Stimulated activated naive B cell treated with anti-CD40 and anti-IgM and Interleukin-4, amounts not matched to agents 10 μg/mL and 1 μg/mL and 100 μg/mL, for 72 hours (primary cell): Measurements from ENCODE around the gene COMMD2.
A peak's percentile ranks its signal among the peaks of the same experiment; 100 is the strongest.

Source experiments
- ATAC-seq, 2 donors: fragments of 150-1000 bp; cut with Tn5 transposase; replicated peaks; 2 replicates each; pipeline ENCODE4 v1.10.0; 2021; ENCODE audit warnings: moderate library complexity in 1 of 2
- DNase-seq: peaks from one replicate; pipeline ENCODE4 v3.0.0; 2021
- H3K27ac Mint-ChIP-seq: one replicate; pipeline ENCODE4 v1.8.0; 2022; ENCODE audit warnings: mild to moderate bottlenecking, mixed read lengths
- H3K27me3 Mint-ChIP-seq, 2 donors: one replicate each; pipeline ENCODE4 v1.8.0; 2022; ENCODE audit warnings: mixed read lengths in 2 of 2
- H3K36me3 Mint-ChIP-seq, 2 donors: one replicate each; pipeline ENCODE4 v1.8.0; 2022; ENCODE audit warnings: mixed read lengths in 2 of 2, mild to moderate bottlenecking in 1 of 2
- H3K4me1 Mint-ChIP-seq, 2 donors: one replicate each; pipeline ENCODE4 v1.8.0; 2022; ENCODE audit warnings: mixed read lengths in 2 of 2, mild to moderate bottlenecking in 1 of 2
- H3K4me3 Mint-ChIP-seq, 2 donors: one replicate each; pipeline ENCODE4 v1.8.0; 2022; ENCODE audit warnings: mild to moderate bottlenecking in 2 of 2, mixed read lengths in 2 of 2, moderate library complexity in 1 of 2
- H3K9me3 Mint-ChIP-seq, 2 donors: one replicate each; pipeline ENCODE4 v1.8.0; 2022; ENCODE audit warnings: mixed read lengths in 2 of 2, mild to moderate bottlenecking in 1 of 2

Gene COMMD2

DNA sequence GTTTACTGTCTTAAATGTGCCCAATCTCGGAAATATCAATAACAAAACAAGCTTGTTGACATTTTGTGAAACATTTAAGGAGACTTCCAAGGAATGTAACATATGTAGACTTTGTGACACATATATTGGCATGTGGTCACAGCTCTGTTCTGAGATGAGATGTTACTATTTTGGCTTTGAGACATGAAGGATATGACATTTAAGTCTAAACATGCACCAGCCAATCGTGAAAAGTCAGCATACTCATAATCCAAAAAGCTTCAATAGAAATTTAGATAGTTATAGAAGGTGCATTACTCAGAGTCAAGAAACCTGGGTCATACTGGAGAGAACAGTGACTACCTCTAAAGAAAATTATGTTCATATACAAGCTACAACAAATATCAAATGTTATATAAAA, 13.4 kb downstream of the COMMD2 start:
- DNase-seq (no peak), ATAC-seq (no peak)
- H3K36me3 Mint-ChIP-seq: peaks cover 12 to 16% of the 10 kb centered on the region in 2 donors

DNA sequence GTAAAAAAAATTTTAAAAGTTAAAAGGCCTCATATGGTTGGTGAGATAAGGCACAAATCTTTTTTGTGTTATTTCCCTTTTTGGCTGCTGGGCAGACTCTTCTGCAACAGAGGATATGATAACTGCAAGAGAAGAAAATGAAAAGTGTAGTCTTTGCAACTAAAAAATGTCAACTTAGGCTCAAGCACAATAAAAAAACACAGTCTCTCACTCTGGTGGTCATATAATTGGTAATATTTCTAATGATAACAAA, 15.4 kb downstream of the COMMD2 start:
- no peaks in the 10 kb centered on the region for H3K9me3 Mint-ChIP-seq
- no peaks in the 10 kb centered on the region for H3K4me1 Mint-ChIP-seq
- no peaks in the 10 kb centered on the region for H3K27me3 Mint-ChIP-seq
- peaks cover 12 to 14% of the 10 kb centered on the region in 2 donors for H3K36me3 Mint-ChIP-seq
- H3K4me3 Mint-ChIP-seq: no peak overlapping the region
- no peak for ATAC-seq
- DNase-seq: no peak
- H3K27ac Mint-ChIP-seq: no peak overlapping the region

More for the DNA sequence above, 13.4 kb downstream of the COMMD2 start:
- no peaks in the 10 kb centered on the region for H3K9me3 Mint-ChIP-seq
- H3K4me1 Mint-ChIP-seq: no peaks in the 10 kb centered on the region
- no peak overlapping the region for H3K27ac Mint-ChIP-seq
- no peak overlapping the region for H3K4me3 Mint-ChIP-seq
- H3K27me3 Mint-ChIP-seq: no peaks in the 10 kb centered on the region

DNA sequence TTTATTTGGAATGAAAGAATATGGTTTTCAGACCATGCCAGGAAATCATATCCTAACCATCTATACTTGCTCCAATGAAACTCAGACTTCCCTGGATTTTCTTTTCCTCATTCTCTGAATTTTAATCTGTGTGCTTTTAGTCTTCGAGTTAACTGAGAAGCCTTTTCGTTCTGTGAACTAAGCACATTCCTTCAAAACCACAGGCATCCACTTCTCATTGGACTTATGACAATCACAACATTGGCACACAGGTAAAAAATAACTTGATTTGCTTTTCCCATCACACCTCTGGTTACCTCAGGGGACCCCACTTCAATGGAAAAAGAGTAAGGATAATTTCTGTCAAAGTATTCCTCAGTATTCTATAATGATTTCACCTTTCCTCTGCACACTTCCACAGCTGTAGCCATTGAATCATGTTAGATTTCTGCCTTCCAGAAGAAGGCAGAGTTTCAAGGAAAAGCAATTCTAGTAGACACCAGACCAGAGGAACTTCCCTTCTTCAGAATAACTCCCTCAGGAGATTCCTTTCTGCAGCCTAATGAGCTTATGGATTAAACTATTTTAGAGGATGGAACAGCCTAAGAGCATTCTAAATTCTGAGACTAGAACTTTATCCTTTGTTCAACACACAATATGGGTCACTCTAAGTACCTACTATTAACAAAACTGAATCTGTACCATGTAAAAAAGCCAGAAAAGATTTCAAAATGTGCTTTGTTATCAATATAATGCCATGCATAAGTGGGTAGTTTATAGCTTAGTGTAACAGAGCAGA, 15.9 kb downstream of the COMMD2 start:
- Mint-ChIP-seq H3K27me3 (no peaks in the 10 kb centered on the region), H3K36me3 (peaks cover 9 to 12% of the 10 kb centered on the region in 2 donors), H3K27ac (no peak overlapping the region), H3K4me3 (no peak overlapping the region), H3K4me1 (no peaks in the 10 kb centered on the region), H3K9me3 (no peaks in the 10 kb centered on the region)
- ATAC-seq (no peak), DNase-seq (no peak)

DNA sequence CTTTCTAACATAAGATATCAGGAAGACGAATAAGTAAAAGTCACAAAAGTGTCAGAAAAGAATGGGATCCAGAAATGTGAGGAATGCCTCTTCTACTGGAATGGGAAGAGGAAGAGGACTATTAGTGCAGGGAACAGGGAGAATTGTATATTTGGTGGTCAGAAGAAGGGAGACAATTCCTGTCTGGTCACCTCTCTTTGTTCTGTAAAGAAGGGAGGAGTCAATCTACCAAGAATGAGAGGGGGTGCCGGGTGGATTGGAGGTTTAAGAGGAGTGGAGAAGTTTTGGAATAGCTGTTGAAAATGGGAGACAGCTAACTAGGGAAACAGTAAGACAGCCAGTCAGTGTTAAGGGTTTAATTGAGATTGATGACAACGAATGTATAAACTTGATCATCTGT, 20.1 kb downstream of the COMMD2 start:
- H3K27me3 Mint-ChIP-seq: no peaks in the 10 kb centered on the region
- no peaks in the 10 kb centered on the region for H3K36me3 Mint-ChIP-seq
- H3K27ac Mint-ChIP-seq: no peak overlapping the region
- H3K4me1 Mint-ChIP-seq: no peaks in the 10 kb centered on the region
- ATAC-seq (no peak), DNase-seq (no peak)
- no peak overlapping the region for H3K4me3 Mint-ChIP-seq
- H3K9me3 Mint-ChIP-seq: no peaks in the 10 kb centered on the region

DNA sequence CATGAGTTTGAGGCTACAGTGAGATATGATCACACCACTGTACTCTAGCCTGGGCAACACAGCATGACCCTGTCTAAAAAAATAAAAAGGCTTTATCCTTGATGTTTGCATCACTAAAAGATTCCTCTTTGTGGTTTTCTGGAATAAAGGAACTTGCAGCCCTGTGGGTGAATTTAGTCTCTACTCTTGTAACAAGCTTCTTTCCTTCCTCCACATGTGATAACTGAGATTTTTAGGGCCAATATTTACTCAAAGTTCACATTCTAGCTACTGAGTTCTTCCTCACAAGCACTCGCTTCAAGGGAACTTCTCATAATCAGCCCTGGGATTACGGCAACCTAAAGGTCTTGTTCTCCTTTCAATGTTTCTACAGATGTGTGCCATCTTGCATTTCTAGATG, 24.6 kb downstream of the COMMD2 start:
- DNase-seq (no peak), ATAC-seq (no peak)
- Mint-ChIP-seq H3K4me1 (no peaks in the 10 kb centered on the region), H3K36me3 (peaks cover 13 to 22% of the 10 kb centered on the region in 2 donors), H3K27ac (no peak overlapping the region), H3K27me3 (no peaks in the 10 kb centered on the region), H3K9me3 (peaks cover 0 to 2% of the 10 kb centered on the region in 2 donors), H3K4me3 (no peak overlapping the region)

DNA sequence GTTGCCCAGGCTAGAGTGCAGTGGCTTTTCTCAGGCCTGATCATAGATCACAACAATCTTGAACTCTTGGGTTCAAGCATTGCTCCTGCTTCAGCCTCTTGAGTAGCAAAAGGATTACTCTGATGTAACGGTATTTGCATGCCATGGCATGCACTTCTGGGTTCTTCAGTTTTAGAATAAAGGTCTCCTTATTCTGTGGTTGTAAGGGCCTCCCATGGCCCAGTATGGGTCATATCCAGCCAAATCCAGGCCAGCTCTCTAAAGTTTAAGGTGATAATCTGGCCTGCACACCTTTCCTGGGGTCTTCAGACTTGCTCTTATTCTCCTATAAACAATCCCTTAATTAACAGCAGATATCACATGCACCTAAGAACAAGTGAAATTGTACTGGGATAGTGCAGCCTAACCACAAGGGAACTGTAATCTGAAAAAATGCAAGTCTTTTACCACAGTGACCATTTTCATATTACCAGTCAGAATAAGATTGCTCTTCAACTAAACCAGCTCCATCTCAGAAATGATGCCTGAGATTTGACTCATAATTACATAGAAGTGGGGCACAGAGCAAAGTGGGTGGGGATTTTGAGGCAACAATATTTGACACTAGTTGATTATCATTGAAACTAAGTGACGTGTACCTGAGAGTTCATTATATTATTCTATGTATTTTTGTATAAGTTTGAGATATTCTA, 25.4 kb downstream of the COMMD2 start:
- peak; percentile 38 to 43 for ATAC-seq
- H3K4me3 Mint-ChIP-seq: no peak overlapping the region
- H3K36me3 Mint-ChIP-seq: peaks cover 15 to 24% of the 10 kb centered on the region in 2 donors
- peaks cover 0 to 4% of the 10 kb centered on the region in 2 donors for H3K9me3 Mint-ChIP-seq
- no peak overlapping the region for H3K27ac Mint-ChIP-seq
- DNase-seq: no peak
- no peaks in the 10 kb centered on the region for H3K27me3 Mint-ChIP-seq
- no peaks in the 10 kb centered on the region for H3K4me1 Mint-ChIP-seq

DNA sequence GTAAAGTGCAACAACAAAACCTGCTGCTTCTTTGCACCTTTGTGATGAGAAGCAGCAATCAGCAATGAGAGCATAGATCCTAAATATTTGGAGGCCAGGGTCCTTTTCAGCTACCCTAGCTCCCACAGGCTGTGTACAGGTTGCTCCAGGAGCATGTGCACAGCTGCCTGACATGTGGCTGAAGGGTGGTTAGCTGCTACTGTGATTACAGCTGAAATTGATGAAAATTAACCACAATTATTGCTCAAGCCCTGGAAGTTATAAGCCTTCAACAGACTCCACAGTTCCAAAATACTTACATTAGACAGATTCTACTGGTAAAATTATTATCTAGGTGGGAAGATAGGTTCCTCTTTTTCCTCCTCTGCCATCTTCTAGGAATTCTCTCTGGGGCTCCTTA, 28.5 kb downstream of the COMMD2 start:
- no peak for ATAC-seq
- Mint-ChIP-seq H3K27me3 (no peaks in the 10 kb centered on the region), H3K4me1 (no peaks in the 10 kb centered on the region), H3K36me3 (peaks cover 15 to 32% of the 10 kb centered on the region in 2 donors), H3K4me3 (no peak overlapping the region), H3K9me3 (peaks cover 11 to 12% of the 10 kb centered on the region in 2 donors), H3K27ac (no peak overlapping the region)
- DNase-seq: no peak

DNA sequence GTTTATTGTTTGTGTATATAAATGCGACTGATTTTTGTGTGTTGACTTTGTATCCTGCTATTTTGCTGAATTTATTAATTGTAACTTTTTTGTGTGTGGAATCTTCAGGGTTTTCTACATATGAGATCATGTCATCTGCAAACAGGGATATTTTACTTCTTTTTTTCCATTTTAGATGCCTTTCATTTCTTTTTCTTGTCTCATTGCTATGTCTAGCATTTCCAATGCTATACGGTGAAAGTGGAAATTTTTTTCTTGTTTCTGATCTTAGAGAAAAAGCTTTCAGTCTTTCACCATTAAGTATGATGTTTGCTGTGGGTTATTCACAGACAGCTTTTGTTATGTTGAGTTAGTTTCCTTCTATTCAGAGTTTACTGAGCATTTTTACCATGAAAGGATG, 31.4 kb downstream of the COMMD2 start:
- Mint-ChIP-seq H3K9me3 (peaks cover 11 to 12% of the 10 kb centered on the region in 2 donors), H3K4me3 (no peak overlapping the region), H3K4me1 (no peaks in the 10 kb centered on the region), H3K36me3 (peaks cover 15 to 32% of the 10 kb centered on the region in 2 donors), H3K27me3 (no peaks in the 10 kb centered on the region), H3K27ac (no peak overlapping the region)
- no peak for ATAC-seq
- DNase-seq: no peak

DNA sequence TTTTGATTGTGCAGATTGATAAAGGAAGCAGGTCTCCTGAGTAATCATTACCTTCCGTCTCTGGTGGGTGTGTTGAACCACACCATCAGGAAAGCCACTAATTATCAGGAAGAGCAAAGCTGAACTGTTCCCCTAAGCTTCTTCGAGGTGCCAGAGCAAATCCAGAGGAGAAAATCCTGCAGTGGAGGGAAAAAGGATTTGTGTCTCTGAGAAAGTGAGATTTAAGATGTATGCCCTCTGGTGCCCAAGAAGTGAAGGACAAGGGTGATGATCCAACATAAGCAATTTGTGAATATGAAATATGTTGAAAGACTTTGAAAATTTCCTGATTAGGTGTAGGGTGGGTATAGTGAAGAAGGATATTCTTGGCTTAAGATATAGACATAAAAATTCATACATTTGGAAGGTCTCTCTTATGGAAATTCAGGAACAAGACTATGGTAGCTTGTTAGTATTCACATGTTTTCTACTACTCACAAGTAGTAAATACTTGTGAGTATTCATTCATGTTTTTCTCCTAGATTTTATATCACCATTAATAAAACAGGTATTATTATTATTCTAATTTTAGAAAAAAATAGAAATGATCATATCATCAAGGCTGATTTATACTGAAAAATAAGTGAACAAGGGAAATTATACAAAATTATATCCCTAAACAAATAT, 34.8 kb downstream of the COMMD2 start:
- no peak for ATAC-seq
- DNase-seq: peak; percentile 3
- Mint-ChIP-seq H3K36me3 (peaks cover 2 to 12% of the 10 kb centered on the region in 2 donors), H3K4me3 (no peak overlapping the region), H3K4me1 (no peaks in the 10 kb centered on the region), H3K9me3 (peaks cover 9 to 11% of the 10 kb centered on the region in 2 donors), H3K27ac (no peak overlapping the region), H3K27me3 (no peaks in the 10 kb centered on the region)

DNA sequence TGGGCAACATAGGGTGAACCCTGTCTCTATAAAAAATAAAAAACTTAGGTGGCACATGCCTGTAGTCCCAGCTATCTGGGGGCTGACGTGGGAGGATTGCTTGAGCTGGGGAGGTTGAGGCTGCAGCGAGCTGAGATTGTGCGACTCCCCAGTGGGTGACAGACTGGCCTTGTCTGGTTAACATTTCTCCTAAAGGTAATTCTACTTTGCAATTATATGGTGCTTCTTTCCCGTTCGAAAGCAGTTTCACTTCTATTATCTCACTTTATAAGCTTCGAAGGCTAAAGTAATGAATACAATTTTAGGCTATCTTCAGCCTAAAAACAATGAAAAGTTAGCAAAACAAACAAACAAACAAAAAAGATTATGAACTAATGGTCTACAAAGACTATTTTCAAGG, 35.3 kb downstream of the COMMD2 start:
- H3K27ac Mint-ChIP-seq: no peak overlapping the region
- no peaks in the 10 kb centered on the region for H3K4me1 Mint-ChIP-seq
- no peak overlapping the region for H3K4me3 Mint-ChIP-seq
- no peaks in the 10 kb centered on the region for H3K27me3 Mint-ChIP-seq
- ATAC-seq: no peak
- peaks cover 8 to 11% of the 10 kb centered on the region in 2 donors for H3K9me3 Mint-ChIP-seq
- DNase-seq: no peak
- peaks cover 1 to 11% of the 10 kb centered on the region in 2 donors for H3K36me3 Mint-ChIP-seq

DNA sequence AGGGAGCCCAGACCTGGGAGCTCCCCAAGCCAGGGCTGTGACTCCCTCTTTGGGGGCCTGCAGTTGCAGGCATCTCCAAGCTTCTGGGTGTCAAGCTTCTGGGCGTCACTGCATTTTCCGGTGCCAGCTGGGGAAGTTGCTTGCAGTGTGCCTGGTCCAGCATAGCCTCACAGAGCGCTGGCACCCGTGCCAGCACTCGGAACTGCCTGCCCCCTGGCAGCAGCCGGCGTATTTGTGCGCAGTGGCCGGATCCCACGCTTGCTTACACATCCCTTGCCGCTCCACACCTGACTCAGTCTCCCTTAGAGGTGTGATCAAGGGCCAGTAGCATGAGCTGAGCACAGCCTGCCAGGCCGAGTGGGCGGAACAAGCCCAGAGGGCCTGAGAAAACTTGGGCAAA, 37.0 kb downstream of the COMMD2 start:
- Mint-ChIP-seq H3K36me3 (peaks cover 1 to 4% of the 10 kb centered on the region in 2 donors), H3K4me3 (no peak overlapping the region), H3K4me1 (no peaks in the 10 kb centered on the region), H3K27me3 (no peaks in the 10 kb centered on the region), H3K9me3 (no peaks in the 10 kb centered on the region), H3K27ac (no peak overlapping the region)
- ATAC-seq (no peak), DNase-seq (no peak)

DNA sequence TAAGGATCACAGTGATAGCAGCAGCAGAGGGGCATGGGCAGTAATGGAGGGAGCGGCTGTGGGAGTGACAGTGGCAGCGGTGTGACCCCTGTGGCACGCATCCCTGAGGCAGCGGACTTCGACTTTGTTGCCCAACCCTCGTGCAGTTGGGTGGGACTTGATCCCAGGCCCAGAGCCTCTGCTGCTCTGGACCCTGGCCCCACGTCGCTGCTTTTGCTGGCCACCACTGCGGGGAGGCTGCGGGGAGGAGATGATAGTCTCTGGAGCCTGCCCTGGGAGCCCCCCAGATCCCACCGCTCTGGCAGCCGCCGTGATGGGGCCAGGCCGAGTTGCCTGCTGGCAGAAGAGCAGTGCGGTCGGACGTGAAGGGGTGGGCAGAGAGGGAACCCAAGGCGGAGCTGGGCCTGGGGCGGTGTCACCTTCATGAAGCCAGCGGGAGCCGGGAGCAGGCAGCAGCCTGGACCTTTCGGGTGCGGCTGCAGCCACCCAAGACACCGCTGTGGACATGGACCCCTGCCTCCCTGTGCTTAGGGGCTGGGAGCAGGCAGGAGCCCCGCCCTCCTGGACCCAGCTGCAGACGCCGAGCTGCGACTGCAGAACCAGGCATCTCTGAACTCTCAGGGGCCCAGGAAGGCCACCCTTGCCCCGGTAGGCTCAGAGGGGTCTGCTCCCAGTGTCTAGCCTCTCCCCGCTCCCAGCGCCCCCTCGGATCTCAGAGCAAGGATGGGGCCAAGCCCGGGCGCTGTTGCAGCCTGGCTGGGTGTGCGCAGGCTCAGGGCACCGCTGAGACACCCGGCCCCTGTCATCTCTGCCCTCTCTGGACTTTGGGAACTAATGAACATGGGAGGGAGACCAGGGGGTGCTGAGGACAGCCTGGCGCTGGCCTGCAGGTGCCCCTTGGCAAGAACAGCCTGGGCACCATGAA, 38.3 kb downstream of the COMMD2 start:
- Mint-ChIP-seq H3K9me3 (no peaks in the 10 kb centered on the region), H3K4me1 (no peaks in the 10 kb centered on the region)

DNA sequence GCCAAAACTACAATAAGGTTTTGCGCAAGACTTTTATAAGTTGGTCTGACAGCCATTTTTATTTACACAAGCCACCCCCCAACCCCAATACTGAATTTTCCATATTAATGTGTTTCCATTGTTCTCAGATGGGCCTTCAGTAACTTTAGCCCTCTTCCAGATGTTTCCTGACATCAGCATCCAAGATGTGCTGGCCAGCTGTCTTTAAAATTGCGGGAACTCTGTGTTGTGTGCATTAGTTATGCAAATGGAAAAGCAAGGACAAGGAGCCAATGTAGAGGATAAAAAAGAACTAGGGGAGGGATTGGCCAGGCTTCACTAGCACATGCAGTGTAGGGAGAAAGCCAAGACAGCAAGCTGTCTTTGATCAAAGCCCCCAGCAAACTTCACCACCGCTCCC, 45.4 kb downstream of the COMMD2 start:
- Mint-ChIP-seq H3K4me1 (peaks cover 0 to 2% of the 10 kb centered on the region in 2 donors), H3K27me3 (peaks cover 0 to 6% of the 10 kb centered on the region in 2 donors), H3K36me3 (peaks cover 0 to 4% of the 10 kb centered on the region in 2 donors), H3K9me3 (no peaks in the 10 kb centered on the region), H3K27ac (no peak overlapping the region), H3K4me3 (no peak overlapping the region)
- DNase-seq (no peak), ATAC-seq (no peak)

More for the DNA sequence above, 38.3 kb downstream of the COMMD2 start:
- no peaks in the 10 kb centered on the region for H3K27me3 Mint-ChIP-seq
- DNase-seq (no peak), ATAC-seq (no peak)
- no peak overlapping the region for H3K27ac Mint-ChIP-seq
- H3K36me3 Mint-ChIP-seq: peaks cover 1 to 4% of the 10 kb centered on the region in 2 donors
- H3K4me3 Mint-ChIP-seq: no peak overlapping the region

DNA sequence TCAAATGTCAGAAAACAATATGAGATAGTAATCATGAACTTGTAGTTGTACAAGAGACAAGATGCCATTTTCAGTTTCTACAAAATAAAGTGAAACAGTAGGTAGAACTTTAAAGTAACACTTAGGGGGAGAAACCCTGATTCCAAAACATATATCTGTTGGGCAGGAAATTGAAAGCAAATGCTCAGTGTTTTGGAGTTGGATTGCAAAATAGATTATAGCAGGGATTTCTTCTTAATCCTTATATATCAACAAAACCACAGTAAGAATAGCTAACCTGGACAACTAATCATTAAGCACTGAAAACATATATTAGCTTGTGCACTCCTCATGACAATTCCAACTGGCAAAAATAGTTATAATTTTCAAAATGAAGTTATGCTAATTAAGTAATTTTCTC, 46.9 kb downstream of the COMMD2 start:
- no peak for DNase-seq
- Mint-ChIP-seq H3K9me3 (no peaks in the 10 kb centered on the region), H3K27me3 (peaks cover 0 to 6% of the 10 kb centered on the region in 2 donors), H3K27ac (no peak overlapping the region), H3K4me1 (peaks cover 0 to 3% of the 10 kb centered on the region in 2 donors), H3K4me3 (no peak overlapping the region), H3K36me3 (peaks cover 0 to 4% of the 10 kb centered on the region in 2 donors)
- ATAC-seq: no peak
